Epidermal melanocyte (primary cell): Measurements from ENCODE around the gene C11orf58.
A peak's percentile ranks its signal among the peaks of the same experiment; 100 is the strongest.

ENCODE experiments used
- DNase-seq: peaks from one replicate; pipeline ENCODE4 v3.0.0; 2011; ENCODE audit warnings: low spot score; ENCODE audit not compliant: insufficient read length

The C11orf58 gene

GRCh38 chr11:16767957-16768356, 29.5 kb downstream of the C11orf58 start:
- no peak for DNase-seq

GRCh38 chr11:16769386-16769785, 30.9 kb downstream of the C11orf58 start:
- DNase-seq, result no peak

- DNase-seq, result no peak
These were observed 31.6 kb downstream of the C11orf58 start for GRCh38 chr11:16770016-16770415.

GRCh38 chr11:16771350-16772140, 33.1 kb downstream of the C11orf58 start:
- DNase-seq, result no peak

- DNase-seq, result no peak
These were observed 33.7 kb downstream of the C11orf58 start for GRCh38 chr11:16772141-16772512.

GRCh38 chr11:16773981-16774935, 35.8 kb downstream of the C11orf58 start:
- DNase-seq, result no peak

GRCh38 chr11:16774936-16775613, 36.6 kb downstream of the C11orf58 start:
- no peak for DNase-seq

GRCh38 chr11:16775614-16776283, 37.3 kb downstream of the C11orf58 start:
- no peak for DNase-seq

- no peak for DNase-seq
These were observed 38.5 kb downstream of the C11orf58 start for GRCh38 chr11:16776711-16777612.

- DNase-seq, result no peak
These were observed 39.1 kb downstream of the C11orf58 start for GRCh38 chr11:16777613-16777975.

GRCh38 chr11:16778286-16778685, 39.8 kb downstream of the C11orf58 start:
- no peak for DNase-seq

- no peak for DNase-seq
These were observed 40.4 kb downstream of the C11orf58 start for GRCh38 chr11:16778876-16779275.

GRCh38 chr11:16779436-16779835, 41.0 kb downstream of the C11orf58 start:
- DNase-seq, result no peak

- DNase-seq, result peak; percentile 36
These were observed 41.7 kb downstream of the C11orf58 start for GRCh38 chr11:16780146-16780545.

GRCh38 chr11:16780698-16781550, 42.5 kb downstream of the C11orf58 start:
- no peak for DNase-seq

- no peak for DNase-seq
These were observed 43.8 kb downstream of the C11orf58 start for GRCh38 chr11:16781936-16782919.

- no peak for DNase-seq
These were observed 44.9 kb downstream of the C11orf58 start for GRCh38 chr11:16783321-16783801.

GRCh38 chr11:16784097-16784496, 45.6 kb downstream of the C11orf58 start:
- no peak for DNase-seq
